Measurements from ENCODE around the gene ABR.

GRCh38 chr17:1036171-1036844 is 143.5 kb downstream of the ABR start:
- TF ChIP-seq, protein P1, sequence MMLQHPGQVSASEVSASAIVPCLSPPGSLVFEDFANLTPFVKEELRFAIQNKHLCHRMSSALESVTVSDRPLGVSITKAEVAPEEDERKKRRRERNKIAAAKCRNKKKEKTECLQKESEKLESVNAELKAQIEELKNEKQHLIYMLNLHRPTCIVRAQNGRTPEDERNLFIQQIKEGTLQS (IDR thresholded peaks at IDR 0.05), result no peak
- TF ChIP-seq, protein P2, sequence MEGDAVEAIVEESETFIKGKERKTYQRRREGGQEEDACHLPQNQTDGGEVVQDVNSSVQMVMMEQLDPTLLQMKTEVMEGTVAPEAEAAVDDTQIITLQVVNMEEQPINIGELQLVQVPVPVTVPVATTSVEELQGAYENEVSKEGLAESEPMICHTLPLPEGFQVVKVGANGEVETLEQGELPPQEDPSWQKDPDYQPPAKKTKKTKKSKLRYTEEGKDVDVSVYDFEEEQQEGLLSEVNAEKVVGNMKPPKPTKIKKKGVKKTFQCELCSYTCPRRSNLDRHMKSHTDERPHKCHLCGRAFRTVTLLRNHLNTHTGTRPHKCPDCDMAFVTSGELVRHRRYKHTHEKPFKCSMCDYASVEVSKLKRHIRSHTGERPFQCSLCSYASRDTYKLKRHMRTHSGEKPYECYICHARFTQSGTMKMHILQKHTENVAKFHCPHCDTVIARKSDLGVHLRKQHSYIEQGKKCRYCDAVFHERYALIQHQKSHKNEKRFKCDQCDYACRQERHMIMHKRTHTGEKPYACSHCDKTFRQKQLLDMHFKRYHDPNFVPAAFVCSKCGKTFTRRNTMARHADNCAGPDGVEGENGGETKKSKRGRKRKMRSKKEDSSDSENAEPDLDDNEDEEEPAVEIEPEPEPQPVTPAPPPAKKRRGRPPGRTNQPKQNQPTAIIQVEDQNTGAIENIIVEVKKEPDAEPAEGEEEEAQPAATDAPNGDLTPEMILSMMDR (IDR thresholded peaks at IDR 0.05; ENCODE audit: low read depth, low read length, missing input control), result no peak
- TF ChIP-seq JUND (IDR thresholded peaks at IDR 0.05) (no peak), TAF1 (conservative IDR thresholded peaks at IDR 0.05) (no peak), GABPA (IDR thresholded peaks at IDR 0.05 in 1 of 2, conservative IDR thresholded peaks at IDR 0.05 in 1 of 2) (no peak), YY1 (IDR thresholded peaks at IDR 0.05) (no peak), SP1 (IDR thresholded peaks at IDR 0.05) (no peak), REST (IDR thresholded peaks at IDR 0.05) (no peak), RAD21 (IDR thresholded peaks at IDR 0.05) (no peak), EGR1 (IDR thresholded peaks at IDR 0.05; ENCODE audit: low read depth in 2 of 2) (no peak), NR2F2 (IDR thresholded peaks at IDR 0.05) (no peak)
- TF ChIP-seq, protein P3, sequence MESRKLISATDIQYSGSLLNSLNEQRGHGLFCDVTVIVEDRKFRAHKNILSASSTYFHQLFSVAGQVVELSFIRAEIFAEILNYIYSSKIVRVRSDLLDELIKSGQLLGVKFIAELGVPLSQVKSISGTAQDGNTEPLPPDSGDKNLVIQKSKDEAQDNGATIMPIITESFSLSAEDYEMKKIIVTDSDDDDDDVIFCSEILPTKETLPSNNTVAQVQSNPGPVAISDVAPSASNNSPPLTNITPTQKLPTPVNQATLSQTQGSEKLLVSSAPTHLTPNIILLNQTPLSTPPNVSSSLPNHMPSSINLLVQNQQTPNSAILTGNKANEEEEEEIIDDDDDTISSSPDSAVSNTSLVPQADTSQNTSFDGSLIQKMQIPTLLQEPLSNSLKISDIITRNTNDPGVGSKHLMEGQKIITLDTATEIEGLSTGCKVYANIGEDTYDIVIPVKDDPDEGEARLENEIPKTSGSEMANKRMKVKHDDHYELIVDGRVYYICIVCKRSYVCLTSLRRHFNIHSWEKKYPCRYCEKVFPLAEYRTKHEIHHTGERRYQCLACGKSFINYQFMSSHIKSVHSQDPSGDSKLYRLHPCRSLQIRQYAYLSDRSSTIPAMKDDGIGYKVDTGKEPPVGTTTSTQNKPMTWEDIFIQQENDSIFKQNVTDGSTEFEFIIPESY (IDR thresholded peaks at IDR 0.05), result no peak
- TF ChIP-seq, protein P4, sequence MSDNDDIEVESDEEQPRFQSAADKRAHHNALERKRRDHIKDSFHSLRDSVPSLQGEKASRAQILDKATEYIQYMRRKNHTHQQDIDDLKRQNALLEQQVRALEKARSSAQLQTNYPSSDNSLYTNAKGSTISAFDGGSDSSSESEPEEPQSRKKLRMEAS (IDR thresholded peaks at IDR 0.05), result no peak

Data from liver (tissue), 3 donors.